ENCODE measurements around the gene PAOX.

The PAOX gene

DNA sequence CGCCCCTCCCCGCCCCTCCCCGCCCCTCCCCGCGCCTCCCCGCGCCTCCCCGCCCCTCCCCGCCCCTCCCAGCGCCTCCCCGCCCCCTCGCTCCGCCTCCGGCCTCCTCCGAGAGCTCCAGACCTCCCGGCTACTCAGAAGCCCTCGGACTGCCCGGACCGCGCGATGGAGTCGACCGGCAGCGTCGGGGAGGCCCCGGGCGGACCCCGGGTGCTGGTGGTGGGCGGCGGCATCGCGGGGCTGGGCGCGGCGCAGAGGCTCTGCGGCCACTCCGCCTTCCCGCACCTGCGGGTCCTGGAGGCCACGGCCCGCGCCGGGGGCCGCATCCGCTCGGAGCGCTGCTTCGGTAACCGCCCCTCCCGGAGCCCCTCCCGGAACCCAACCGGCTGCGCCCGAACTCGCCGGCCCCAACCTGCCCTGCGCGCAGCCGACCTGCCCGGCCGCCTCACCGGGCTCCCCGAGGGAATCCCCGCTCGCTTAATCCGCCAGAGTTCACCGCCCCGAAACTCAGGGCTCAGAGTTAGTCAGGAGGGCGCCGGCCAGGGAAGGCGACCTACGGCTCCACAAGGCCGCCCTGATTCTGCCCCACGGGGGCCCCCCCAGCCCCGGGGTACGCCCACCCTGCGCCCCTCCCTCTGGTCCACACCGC, at the start of gene PAOX:
PAOX (plus strand) TSS at position 111 of the 649 bp plus-strand sequence; CDS start at position 166, 55 bp downstream.
- no peak for DNase-seq (ENCODE audit: low spot score)

- peak; percentile 86 for DNase-seq (ENCODE audit: low spot score)
These were observed 49.4 kb upstream of the PAOX start for GRCh38 chr10:133329491-133330202.

DNA sequence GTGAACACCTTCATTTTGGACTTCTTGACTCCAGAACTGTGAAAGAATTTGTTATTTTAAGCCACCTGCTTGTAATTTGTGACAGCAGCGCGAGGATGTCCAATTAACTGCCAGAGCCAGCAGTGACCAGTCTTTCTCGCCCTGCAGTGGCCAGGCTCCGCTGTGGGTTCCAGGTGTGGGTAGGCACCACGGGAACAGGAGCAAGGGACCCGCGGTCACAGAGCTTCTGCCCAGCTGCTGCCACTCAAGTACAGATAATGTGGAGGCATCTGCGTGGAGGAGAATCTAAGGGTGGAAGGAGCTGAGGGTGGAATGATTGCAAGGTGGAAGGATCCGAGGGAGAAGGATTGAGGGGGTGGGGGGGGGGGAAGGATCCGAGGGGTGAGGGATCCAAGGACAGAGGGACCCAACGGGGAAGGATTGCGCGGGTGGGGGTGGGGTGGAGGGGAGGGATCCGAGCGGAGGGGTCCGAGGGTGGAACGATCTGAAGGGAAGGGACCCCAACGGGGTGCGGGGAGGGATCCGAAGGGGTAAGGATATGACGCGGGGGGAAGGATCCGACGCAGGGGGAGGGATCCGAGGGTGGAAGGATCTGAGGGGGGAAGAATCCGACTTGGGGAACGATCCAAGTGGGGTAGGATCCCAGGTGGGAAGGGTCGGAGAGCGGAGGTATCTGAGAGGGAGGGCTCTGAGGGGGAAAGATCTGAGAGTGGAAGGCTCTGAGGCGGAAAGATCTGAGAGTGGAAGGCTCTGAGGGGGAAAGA, 45.9 kb upstream of the PAOX start:
- no peak for DNase-seq (ENCODE audit: low spot score)

- DNase-seq (ENCODE audit: low spot score): no peak
These were observed 44.4 kb upstream of the PAOX start for GRCh38 chr10:133334503-133335245.

- DNase-seq (ENCODE audit: low spot score): no peak
These were observed 43.6 kb upstream of the PAOX start for GRCh38 chr10:133335246-133336117.

DNA sequence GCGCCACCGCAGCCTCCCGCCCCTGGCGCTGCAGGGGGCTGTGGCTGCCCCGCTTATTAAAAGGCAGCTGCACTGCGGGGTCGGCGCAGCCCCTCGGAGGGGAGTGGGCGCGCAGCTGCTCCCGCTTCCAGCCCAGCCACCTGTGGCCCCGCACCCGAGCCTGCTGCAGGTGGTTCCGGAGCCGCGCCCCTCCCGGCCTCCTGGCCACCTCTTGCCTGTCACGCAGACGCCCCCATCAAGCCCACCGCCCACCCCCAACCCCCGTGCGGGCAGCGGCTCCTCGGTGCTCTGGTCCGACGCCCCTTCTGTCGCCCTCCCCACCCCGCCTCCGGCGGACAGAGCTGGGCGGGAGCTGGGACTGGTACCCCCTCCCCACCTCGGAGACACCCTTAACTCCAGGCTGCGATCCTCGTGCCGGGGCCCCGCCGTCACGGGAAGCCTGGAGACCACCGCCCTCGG, 42.9 kb upstream of the PAOX start:
- DNase-seq (ENCODE audit: low spot score): no peak

GRCh38 chr10:133336577-133337369, 42.3 kb upstream of the PAOX start, which contains the start of gene CALY:
TSS of gene CALY (minus strand) at chr10:133336896. CDS start at chr10:133328989, 7,907 bp downstream.
- DNase-seq (ENCODE audit: low spot score): peak; percentile 33

- no peak for DNase-seq (ENCODE audit: low spot score)
These were observed 41.7 kb upstream of the PAOX start for GRCh38 chr10:133337370-133337725.

GRCh38 chr10:133338080-133339071, 40.7 kb upstream of the PAOX start:
- DNase-seq (ENCODE audit: low spot score): no peak

GRCh38 chr10:133339708-133340380, 39.2 kb upstream of the PAOX start:
- DNase-seq (ENCODE audit: low spot score): no peak

- no peak for DNase-seq (ENCODE audit: low spot score)
These were observed 37.1 kb upstream of the PAOX start for GRCh38 chr10:133341983-133342382.

GRCh38 chr10:133342942-133343341, 36.1 kb upstream of the PAOX start:
- DNase-seq (ENCODE audit: low spot score): no peak

GRCh38 chr10:133343558-133343957, 35.5 kb upstream of the PAOX start:
- DNase-seq (ENCODE audit: low spot score): no peak

- DNase-seq (ENCODE audit: low spot score): no peak
These were observed 34.8 kb upstream of the PAOX start for GRCh38 chr10:133344236-133344635.

DNA sequence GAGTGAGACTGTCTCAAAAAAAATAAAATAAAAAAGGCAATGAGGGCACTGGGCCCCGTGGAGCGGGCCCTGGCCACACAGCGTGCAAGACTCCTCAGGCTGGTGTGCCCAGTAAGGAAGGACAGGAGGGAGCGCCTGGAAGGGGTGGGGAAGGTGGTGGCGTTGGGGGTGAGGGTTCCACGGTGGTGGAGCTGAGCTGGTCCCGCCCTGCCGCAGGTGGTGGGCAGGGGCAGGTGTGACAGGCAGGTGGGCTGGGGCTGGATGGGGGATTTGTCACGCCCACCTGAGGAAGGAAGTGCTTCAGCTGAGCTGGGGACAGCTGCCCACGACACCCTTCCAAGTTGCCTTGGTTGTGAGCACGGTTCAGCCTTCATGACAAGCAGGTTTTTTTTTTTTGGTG, 32.6 kb upstream of the PAOX start:
- DNase-seq (ENCODE audit: low spot score): no peak

GRCh38 chr10:133347710-133348517, 31.1 kb upstream of the PAOX start:
- no peak for DNase-seq (ENCODE audit: low spot score)

DNA sequence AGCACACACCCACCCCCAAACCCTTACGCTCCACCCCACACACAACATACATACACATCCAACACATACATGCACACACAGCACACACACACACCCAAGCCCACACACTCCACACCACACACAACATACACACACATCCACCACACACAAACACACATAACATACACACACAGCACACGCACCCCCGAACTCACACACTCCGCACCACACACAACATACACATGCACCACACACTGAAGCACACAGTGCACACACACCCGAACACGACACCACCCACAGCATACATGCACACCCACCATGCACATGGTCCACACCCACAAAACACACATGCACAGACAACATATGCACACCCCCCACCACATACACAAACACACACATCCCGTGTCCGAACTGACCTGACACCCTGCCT, 29.9 kb upstream of the PAOX start:
- DNase-seq (ENCODE audit: low spot score): no peak

GRCh38 chr10:133349577-133350011, 29.5 kb upstream of the PAOX start:
- no peak for DNase-seq (ENCODE audit: low spot score)

Measured in activated CD4-positive, alpha-beta T cell treated with anti-CD3 and anti-CD28 coated beads, Interleukin-2, Interleukin-4, amounts not matched to agents 100 ng/mL and 50 ng/mL, durations not matched to agents 16 hours and 8 hours (primary cell).